ENCODE measurements around the gene OXSM.

DNA sequence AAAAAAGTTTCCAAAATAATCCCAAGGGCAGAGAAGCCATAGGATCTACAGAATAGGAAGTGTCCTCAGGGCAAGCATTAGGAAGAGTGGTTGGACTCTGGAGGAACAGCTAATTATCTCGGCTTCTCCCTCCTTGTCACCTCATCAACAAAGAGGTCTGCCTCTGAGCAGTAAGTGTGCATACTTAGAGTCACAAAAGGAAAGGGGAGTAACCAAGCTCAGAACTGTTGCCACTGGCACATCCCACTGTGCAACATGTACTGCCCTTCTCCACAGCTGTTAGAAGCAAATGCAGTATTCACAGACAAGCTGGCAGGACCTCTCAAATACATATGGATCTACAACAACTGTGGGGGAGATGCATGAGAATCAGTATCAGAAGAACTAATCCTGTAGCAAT lies 38.2 kb upstream of the OXSM start:
- TF ChIP-seq, protein P1, sequence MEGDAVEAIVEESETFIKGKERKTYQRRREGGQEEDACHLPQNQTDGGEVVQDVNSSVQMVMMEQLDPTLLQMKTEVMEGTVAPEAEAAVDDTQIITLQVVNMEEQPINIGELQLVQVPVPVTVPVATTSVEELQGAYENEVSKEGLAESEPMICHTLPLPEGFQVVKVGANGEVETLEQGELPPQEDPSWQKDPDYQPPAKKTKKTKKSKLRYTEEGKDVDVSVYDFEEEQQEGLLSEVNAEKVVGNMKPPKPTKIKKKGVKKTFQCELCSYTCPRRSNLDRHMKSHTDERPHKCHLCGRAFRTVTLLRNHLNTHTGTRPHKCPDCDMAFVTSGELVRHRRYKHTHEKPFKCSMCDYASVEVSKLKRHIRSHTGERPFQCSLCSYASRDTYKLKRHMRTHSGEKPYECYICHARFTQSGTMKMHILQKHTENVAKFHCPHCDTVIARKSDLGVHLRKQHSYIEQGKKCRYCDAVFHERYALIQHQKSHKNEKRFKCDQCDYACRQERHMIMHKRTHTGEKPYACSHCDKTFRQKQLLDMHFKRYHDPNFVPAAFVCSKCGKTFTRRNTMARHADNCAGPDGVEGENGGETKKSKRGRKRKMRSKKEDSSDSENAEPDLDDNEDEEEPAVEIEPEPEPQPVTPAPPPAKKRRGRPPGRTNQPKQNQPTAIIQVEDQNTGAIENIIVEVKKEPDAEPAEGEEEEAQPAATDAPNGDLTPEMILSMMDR (IDR thresholded peaks at IDR 0.05), result no peak
- no peak for TF ChIP-seq POLR2A (IDR thresholded peaks at IDR 0.05)
- no peak for TF ChIP-seq POLR2AphosphoS5 (IDR thresholded peaks at IDR 0.05; ENCODE audit: insufficient read depth in 1 of 2, low read depth in 1 of 2)

Measured in vagina (tissue), 2 donors.